ENCODE data around the gene SCRN2.

- TF ChIP-seq CTCF (IDR thresholded peaks at IDR 0.05), result no peak
- no peak for TF ChIP-seq ZFX (IDR thresholded peaks at IDR 0.05; ENCODE audit: borderline replicate concordance)
Observed at GRCh38 chr17:47840001-47840741, 902 bp downstream of the SCRN2 start.

Data from 22Rv1 (cell line).